Central memory CD4-positive, alpha-beta T cell (primary cell): ENCODE data around the gene IL13RA1.
"Not testable (repeated sequence)": the region's sequence is repeated elsewhere in the genome, so short reads cannot be mapped to it uniquely, and the experiment has no call there.

ENCODE experiments used
- DNase-seq: peaks from one replicate; pipeline ENCODE4 v3.0.0; 2022

Gene IL13RA1

GRCh38 chrX:118729042-118729652, 1.7 kb downstream of the IL13RA1 start:
- no peak for DNase-seq

- DNase-seq, result no peak
These were observed 3.3 kb downstream of the IL13RA1 start for GRCh38 chrX:118730500-118731247.

DNA sequence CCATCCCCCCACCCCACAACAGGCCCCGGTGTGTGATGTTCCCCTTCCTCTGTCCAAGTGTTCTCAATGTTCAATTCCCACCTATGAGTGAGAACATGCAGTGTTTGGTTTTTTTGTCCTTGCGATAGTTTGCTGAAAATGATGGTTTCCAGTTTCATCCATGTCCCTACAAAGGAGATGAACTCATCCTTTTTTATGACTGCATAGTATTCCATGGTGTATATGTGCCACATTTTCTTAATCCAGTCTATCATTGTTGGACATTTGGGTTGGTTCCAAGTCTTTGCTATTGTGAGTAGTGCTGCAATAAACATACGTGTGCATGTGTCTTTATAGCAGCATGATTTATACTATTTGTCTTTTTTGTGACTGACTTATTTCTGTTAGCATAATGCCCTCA, 5.1 kb downstream of the IL13RA1 start:
- DNase-seq, result not testable (repeated sequence)

DNA sequence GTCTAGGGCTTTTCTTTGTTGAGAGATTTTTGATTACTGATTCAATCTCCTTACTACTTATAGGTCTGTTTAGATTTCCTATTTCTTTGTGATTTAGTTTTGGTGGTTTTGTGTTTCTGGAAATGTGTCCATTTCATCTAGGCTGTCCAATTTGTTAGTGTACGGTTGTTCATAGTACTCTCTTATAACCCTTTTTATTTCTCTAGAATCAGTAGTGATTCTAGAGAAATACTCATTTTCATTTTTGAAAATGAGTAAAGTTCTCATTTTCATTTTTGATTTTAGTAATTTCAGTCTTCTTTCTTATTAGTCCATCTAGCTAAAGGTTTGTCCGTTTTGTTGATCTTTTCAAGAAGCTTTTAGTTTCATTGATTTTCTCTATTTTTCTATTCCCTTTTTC, 7.5 kb downstream of the IL13RA1 start:
- DNase-seq, result no peak

DNA sequence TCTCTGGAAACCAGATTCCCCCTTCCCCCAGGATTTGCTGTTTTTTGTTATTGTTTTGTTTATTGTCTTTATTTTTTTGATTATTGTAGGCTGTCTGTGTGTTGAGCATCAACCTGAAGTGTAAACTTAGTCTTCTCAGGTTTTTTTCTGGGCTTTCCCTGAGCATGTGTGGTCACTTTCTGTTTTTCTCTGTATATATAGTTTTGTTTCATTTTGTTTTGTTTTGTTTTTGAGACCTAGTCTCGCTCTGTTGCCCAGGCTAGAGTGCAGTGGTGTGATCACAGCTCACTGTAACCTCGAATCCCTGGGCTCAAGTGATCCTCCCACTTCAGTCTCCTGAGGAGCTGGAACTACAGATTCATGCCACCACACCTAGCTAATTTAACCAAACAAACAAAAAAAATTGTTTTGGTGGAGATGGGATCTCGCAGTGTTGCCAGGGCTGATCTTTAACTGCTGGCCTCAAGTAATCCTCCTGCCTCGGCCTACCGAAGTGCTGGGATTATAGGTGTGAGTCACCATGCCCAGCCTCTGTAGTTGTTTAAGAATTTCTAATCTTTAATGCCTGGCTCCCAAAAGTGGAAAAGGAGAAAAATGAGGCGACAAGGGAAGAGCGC, 9.1 kb downstream of the IL13RA1 start:
- no peak for DNase-seq

GRCh38 chrX:118739577-118739976, 12.2 kb downstream of the IL13RA1 start:
- no peak for DNase-seq

DNA sequence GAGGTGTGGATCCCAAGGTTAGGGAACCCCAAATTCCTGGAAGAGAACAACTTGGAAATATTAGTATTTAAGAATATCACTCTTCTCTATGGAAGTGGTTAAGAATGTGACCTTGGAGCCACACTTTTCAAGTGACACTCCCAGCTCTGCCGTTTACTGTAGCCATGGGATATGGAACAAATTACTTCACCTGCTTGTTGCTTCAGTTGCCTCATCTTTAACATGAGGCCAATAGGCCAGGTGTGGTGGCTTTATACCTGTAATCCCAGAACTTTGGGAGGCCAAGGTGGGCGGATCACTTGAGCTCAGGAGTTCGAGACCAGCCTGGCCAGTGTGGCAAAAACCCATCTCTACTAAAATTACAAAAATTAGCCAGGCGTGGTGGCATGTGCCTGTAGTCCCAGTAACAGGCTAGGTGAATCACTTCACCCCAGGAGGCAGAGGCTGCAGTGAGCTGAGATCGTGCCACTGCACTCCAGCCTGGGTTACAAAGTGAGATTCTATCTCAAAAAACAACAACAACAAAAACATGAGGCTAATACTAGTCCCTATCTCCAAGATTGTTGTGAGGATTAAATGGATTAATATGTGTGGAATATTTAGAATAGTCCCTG, 13.0 kb downstream of the IL13RA1 start:
- DNase-seq, result no peak

GRCh38 chrX:118742176-118742575, 14.8 kb downstream of the IL13RA1 start:
- no peak for DNase-seq

GRCh38 chrX:118745570-118745969, 18.2 kb downstream of the IL13RA1 start:
- DNase-seq, result no peak

DNA sequence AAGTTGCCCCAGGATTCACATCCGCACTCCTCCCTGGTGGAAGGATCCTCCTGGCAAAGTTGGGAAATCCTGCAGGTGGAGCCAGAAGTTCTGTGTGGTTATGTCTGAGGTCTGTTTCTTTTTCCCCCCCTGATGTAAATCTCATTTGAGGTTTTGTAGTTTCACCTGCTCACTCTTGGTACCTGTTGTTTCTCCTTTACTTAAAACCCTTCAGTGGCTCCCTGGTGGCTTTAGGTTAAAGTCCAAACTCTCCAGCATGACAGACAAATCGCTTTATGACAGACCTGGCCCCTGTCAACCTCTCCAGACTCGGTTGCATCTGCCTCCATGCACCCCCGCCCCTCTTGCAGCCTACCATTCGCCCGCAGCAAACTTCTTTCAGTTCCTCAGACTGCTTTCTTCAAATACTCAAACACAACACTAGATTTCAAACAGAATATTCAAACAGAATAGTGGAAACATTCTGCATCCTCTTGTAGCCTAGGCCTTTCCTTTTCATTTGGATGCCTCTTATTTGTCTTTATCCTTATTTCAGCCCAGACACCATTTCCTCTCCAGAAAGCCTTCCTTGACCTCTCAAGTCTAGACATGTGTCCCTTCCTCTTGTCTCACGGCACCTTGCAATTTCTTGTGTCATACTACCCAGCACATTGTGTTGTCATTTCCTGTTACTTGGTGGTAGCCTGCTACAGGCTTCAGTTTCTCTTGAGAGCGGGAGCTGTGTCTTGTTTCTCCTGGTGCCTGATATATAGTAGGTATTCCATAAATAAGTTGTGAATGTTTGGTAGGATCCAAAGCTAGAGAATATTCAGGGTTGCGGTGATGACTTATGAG, 24.8 kb downstream of the IL13RA1 start:
- DNase-seq, result no peak

- DNase-seq, result no peak
These were observed 28.2 kb downstream of the IL13RA1 start for GRCh38 chrX:118755633-118756032.

GRCh38 chrX:118756101-118756500, 28.7 kb downstream of the IL13RA1 start:
- DNase-seq, result no peak

GRCh38 chrX:118758511-118758910, 31.1 kb downstream of the IL13RA1 start:
- DNase-seq, result no peak

GRCh38 chrX:118760025-118760424, 32.6 kb downstream of the IL13RA1 start:
- DNase-seq, result no peak

GRCh38 chrX:118761939-118762707, 34.7 kb downstream of the IL13RA1 start:
- no peak for DNase-seq

DNA sequence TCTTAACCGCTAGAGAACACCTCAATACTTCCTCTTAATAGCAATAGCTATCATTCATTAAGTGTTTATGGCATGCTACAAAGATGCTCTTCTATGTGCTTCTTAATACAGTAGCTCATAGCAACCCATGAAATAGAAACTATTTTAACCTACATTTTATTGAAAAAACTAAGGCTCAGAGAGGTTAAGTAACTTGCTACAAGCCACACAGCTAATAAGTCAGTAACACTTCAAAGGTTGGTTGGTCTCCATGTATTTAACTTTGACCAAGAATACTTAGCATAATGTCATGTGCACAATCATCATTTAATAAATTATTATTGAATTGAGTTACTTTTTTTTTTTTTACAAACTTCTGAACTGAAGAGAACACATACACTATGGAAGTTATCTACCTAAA, 36.1 kb downstream of the IL13RA1 start:
- no peak for DNase-seq

DNA sequence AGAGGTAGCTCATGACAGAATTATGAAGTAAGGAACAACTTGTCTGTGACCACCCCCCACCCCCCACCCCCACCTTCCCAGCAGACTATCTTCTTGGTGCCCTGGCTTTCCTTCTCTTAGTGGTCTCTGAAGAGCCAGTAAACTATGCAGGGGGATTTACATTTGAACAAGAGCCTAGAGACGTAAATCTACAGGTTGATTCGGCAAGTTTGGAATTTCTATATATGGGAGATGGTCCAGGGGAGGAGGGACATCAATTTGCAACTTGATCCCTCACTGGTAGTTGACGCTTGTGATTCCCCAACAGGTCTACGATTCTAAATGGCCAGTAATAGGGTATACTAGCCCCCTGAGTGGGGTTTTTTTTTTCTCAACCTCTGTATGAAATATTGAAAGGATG, 36.7 kb downstream of the IL13RA1 start:
- no peak for DNase-seq

DNA sequence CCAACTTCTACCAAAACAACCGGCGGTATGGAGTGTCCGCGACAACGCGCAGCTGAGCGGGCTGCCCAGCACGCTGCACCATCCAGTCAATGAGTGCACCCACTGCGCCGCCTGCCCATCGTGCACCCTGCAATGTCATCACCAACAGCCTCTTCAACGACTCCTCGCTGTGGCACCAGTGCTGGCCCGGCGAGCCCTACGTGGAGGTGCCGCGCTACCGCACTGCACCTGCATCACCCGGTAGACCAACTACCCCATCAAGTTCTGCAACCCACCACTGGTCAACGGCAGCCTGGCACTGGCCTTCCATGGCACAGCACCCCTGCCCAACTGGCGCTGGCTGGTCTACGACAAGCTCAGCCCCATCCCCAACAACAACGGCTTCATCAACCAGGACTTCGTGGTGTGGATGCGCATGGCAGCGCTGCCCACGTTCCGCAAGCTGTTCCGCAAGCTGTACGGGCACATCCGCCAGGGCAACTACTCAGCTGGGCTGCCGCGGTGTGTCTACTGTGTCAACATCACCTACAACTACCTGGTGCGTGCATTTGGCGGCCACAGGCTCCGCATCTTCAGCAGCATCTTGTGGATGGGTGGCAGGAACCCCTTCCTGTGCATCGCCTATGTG, 42.8 kb downstream of the IL13RA1 start:
- DNase-seq, result no peak

- no peak for DNase-seq
These were observed 44.6 kb downstream of the IL13RA1 start for GRCh38 chrX:118772051-118772450.

DNA sequence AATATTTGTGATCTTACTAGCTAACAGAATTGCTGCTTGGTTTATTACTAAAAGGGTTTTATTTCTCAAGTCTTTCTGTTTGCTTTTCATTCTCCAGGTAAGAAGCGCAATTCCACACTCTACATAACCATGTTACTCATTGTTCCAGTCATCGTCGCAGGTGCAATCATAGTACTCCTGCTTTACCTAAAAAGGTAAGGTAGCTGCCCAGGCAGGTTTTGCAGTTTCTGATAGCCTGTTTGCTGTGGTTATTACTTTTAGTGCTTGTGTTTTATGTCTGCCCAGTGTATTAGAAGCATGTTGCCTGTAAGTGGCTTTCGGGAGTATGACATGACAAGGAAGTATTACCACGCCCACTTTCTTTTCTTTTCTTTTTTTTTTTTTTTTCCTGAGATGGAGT, 46.4 kb downstream of the IL13RA1 start:
- DNase-seq, result no peak

DNA sequence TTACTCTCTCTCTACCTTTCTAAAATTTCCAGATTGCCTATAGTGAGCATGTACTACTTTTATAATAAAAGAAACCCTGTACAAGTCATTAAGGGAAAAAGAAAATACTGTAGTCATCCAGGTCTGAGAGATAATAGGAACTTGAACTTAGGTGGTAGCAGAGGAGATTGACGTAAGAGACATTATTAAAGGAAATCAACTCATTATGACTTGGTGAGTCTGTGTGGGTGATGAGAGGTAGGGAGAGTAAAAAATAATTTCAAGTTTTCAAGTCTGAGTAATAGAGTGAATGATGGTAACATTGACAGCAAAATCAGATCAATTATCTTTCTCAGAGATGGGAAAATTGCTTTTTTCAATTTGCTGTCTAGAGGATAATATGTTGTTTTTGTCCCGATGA, 52.2 kb downstream of the IL13RA1 start:
- no peak for DNase-seq

DNA sequence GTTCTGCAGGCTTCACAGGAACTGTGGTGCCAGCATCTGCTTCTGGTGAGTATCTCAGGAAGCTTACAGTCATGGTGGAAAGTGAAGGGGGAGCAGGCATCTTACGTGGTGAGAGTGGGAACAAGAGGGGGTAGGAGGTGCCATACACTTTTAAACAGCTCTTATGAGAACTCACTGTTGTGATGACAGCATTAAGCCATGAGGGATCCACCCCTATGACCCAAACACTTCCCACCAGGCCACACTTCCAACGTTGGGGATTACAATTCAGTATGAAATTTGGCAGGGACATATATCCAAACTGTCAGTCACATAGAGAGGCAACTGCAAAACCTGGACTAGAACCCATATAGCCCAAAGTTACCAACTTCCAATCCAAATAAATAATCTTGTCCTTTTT, 53.1 kb downstream of the IL13RA1 start:
- DNase-seq, result no peak
